NOMO-1 (cell line): Measurements from ENCODE around the gene POU4F1.
A peak's percentile ranks its signal among the peaks of the same experiment; 100 is the strongest.

Experiments used
- DNase-seq, 2 experiments: peaks; one replicate each; lab custom pipeline; 2025; ENCODE audit not compliant: unreplicated experiment in 2 of 2; lab: John Stamatoyannopoulos, UW

The POU4F1 gene

DNA sequence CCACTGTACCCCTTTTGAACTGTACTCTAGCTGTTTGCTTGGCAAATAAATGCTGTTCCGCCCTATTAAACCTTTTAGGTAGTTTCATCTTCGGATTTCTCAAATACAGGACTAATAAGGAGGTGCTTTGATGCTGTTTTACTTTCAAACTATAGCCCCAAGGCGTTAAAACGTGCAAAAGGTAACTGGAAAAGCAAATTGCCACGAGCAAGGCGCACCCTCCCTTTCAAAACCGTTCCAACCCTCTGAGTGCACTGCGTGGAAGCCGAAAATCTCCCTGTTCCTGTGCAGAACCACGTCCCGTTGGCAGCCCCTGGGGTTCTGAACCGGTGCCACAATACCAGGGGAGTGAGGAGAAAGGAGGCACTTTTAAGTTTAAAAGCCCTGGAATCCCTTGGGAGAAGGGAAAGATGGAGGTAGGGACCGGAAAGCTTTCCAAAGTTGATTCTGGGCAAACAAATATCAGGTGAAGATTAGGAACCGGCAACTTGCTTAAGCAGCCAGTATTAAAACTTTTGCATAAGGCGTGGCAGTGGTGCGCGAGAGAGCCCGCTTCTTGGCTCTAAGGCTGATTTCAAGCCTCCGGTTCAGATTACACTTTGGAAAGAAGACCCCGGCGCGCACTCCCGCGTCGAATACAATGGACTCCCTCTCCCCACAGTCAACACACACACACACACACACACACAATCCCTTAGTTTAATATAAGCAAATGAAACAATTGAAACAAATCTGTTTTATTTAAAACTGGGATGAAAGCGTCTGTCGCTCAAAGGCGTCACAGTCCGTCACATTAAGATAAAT is 9.5 kb downstream of the POU4F1 start:
- no peak for DNase-seq

DNA sequence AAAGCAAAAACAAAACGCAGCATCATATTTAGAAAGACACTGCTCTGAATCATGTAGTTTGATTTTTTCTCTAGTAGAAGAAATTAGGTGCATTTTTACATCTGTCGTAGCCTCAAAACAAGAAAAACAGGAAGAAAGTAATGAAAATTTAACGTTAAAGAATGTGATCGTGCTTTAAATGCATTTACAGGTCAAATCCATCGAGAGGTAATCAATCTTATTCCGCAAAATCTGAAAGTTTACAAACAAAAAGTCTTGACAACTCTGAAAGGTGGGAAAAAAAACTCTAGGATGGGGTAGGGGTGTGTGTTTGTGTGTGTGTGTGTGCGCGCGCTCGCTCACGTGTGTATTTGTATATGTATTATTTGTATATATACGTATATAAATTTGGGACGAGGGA is 10.2 kb downstream of the POU4F1 start:
- no peak for DNase-seq

DNA sequence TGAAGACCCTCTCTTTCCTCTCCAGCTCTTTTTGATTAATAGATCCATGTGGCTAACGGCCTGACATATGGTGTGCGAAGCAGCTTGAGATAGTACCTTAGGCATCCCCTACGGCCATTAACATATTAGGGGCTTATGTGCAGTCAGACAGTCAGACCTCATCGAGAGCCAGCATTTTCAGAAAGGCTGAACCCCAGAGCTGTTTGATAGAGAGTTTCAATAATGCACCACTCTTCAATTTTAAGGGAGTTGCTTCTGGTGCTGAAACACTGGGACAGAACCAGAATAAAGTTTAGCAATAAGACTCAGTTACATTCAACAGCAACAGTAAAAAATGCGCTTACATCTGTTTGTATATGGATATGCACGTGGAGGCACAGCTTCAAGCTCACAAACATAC is 10.8 kb downstream of the POU4F1 start:
- DNase-seq = no peak

DNA sequence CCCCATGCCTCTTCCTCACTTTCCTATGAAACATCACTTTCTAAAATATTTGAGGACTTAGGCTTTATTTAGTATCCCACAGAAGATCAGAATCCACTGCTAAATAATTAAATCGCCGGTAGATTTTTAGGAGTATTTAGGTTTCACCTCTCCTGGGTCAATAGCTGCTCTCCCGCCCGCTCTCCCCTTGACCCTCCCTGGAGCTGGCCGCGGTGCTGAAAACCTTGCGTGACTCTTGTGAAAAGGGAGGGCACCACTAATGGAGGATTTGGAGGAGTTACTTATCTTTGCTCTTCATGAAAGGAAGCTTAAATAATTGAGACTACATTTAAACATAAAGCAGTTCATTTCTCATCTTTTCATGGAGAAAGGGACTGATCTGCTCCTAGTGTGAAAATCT is 14.1 kb downstream of the POU4F1 start:
- peak; percentile 32 to 41 for DNase-seq

GRCh38 chr13:78587395-78587794 is 16.0 kb downstream of the POU4F1 start:
- no peak for DNase-seq

- DNase-seq = no peak
These were observed 16.6 kb downstream of the POU4F1 start for GRCh38 chr13:78586706-78587105.

GRCh38 chr13:78576261-78576660 is 27.1 kb downstream of the POU4F1 start:
- DNase-seq = peak; percentile 11 to 77

DNA sequence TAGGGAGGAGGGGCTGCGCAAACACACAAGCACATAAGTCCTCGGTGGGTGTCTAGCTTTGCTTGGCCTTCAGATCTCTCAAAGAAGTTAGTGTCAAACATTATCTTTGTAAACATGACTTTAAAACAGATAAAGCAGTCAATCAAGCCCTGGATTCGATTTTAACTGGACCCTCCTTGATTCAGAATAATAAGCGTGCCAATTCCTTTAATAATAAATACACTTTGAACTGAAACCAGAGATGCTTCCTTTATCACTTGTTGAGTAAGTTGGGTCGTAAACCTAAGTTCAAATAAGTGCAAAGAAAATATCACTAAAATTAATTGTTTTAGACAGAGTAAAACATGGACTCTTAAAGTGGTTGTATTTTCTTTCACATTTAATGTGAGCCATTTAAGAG is 30.9 kb downstream of the POU4F1 start:
- no peak for DNase-seq

GRCh38 chr13:78569029-78569428 is 34.3 kb downstream of the POU4F1 start:
- no peak for DNase-seq

GRCh38 chr13:78566631-78567030 is 36.7 kb downstream of the POU4F1 start:
- no peak for DNase-seq

DNA sequence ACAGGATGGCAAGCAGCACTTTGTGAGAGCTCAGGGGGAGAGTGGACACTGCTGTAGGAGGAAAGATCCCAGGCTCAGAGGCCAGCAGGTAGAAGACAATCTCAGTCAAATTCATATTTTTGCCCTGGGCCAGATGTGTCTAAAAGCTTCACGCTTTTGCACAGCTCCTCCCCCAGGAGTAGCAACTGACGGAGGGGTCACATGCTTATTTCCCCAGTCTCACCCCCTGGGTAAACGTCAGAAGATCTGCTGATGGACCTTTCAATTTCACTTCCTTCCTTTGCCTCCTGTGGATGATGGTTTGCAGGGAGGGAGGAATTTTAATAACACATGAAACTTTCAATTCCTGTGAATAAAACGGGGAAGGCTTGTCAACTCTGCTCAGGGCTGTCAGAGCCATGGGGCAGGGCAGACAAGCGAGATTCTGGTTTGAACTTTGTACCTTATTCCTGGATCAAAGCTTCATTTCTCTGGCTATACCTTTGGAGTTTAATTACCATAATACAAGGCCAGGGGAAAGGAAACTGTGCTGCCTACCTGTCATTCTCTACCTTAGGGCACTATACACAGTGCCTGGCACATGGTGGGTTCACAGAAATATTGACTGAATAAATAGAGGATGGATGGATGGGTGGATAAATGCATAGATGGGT is 41.0 kb downstream of the POU4F1 start:
- DNase-seq = peak in 1 of 2 experiments; percentile 13
